GM18505 (cell line): ENCODE results near the gene RRAS2.

ENCODE experiments used
- ATAC-seq: cut with Tn5 transposase; IDR thresholded peaks from one replicate; pipeline ENCODE4 v1.9.1; 2021; ENCODE audit not compliant: unreplicated experiment
- POLR2A ChIP-seq: IDR thresholded peaks from 4 replicates; pipeline ENCODE4 v1.6.1; 2011; ENCODE audit warnings: borderline replicate concordance; ENCODE audit not compliant: insufficient read depth, insufficient read length; ENCODE audit errors: extremely low read depth

The RRAS2 gene

GRCh38 chr11:14317659-14318325 lies 41.2 kb downstream of the RRAS2 start:
- no peak for ATAC-seq
- TF ChIP-seq POLR2A: no peak

- no peak for TF ChIP-seq POLR2A
- no peak for ATAC-seq
These were observed 43.9 kb downstream of the RRAS2 start for GRCh38 chr11:14315130-14315529.

DNA sequence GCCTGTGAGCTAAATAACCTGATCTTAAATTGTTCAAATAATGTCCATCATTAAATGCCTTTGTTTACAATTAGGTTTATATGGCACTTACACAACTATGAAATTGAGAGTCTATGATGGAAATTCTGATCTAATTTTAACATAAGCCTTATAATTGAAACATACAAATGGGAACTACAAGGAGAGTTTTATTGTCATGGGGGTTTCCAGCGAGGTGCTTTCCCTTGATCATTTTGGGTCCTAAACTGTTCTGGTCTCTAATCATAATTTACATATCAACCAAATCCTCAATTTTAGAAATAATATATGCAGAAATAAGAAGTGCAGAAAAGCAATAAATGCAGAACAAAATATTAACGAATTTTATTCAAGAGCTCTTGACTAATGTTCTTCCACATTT lies 44.9 kb downstream of the RRAS2 start:
- no peak for ATAC-seq
- no peak for TF ChIP-seq POLR2A

- no peak for TF ChIP-seq POLR2A
- ATAC-seq: no peak
These were observed 46.1 kb downstream of the RRAS2 start for GRCh38 chr11:14312736-14313438.

GRCh38 chr11:14310679-14311078 lies 48.3 kb downstream of the RRAS2 start:
- no peak for ATAC-seq
- no peak for TF ChIP-seq POLR2A

GRCh38 chr11:14309425-14310192 lies 49.4 kb downstream of the RRAS2 start:
- ATAC-seq: no peak
- no peak for TF ChIP-seq POLR2A

DNA sequence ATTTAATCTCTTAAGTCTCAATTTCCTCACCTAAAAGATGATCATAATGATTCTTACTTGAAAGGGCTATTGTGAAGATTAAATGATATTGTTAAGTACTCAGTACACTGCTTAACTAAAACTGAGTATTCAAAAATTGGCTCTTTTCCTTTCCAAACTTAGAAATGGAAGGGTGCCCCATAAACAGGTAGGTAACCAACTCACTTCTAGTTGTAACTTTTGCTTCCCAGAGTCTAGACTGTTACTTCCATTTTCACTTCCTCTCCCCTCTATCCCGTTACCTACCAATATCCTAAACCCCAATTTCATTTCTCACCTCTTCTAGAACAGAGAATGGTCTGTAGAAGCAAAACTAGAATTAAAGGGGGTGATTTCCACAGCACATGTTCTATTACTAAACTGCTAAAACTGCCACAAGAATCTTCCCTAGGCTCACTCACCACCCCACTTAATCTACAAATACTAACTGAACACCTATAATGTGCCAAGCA lies 50.0 kb downstream of the RRAS2 start:
- ATAC-seq: peak; percentile 41
- TF ChIP-seq POLR2A: no peak

- peak; percentile 45 for ATAC-seq
These were observed 50.7 kb downstream of the RRAS2 start for GRCh38 chr11:14308114-14308896.

DNA sequence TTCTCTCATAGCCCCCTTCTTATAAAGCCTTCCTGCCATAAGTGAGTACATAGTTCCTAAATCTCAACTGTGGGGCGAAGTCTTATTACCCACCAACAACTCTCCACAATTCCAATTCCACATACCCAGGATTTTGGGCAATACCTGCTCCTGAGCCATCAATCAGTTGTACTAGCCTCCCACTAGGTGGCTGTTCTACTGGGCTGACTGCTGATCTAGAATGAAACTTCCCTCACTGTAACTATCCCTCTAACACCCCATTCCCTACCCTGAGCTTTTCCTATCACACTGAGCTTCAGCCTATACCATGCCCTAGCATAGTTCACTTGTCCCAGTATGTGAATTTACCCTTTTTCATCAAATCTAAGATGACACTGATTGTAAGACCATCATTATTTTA lies 52.5 kb downstream of the RRAS2 start:
- TF ChIP-seq POLR2A: no peak
- ATAC-seq: no peak

More at GRCh38 chr11:14308114-14308896, 50.7 kb downstream of the RRAS2 start:
- TF ChIP-seq POLR2A: no peak

DNA sequence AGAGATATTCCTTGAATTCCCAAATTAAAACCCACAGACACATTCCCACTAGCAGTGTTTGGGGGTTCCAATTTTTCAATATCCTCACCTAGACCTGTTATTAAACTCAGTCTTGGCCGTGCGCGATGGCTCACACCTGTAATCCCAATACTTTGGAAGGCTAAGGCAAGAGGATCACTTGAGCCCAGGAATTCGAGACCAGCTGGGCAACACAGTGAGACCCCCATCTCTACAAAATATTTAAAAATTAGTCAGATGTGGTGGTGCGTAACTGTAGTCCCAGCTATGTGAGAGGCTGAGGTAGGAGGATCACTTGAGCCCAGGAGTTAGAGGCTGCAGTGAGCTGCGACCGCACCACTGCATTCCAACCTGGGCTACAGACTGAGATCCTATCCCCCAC lies 53.3 kb downstream of the RRAS2 start:
- no peak for ATAC-seq

GRCh38 chr11:14304601-14305000 lies 54.4 kb downstream of the RRAS2 start:
- TF ChIP-seq POLR2A: no peak

More for the DNA sequence above, 53.3 kb downstream of the RRAS2 start:
- TF ChIP-seq POLR2A: no peak

GRCh38 chr11:14300661-14301304 lies 58.2 kb downstream of the RRAS2 start:
- ATAC-seq: peak; percentile 89
- TF ChIP-seq POLR2A: no peak

More at GRCh38 chr11:14304601-14305000, 54.4 kb downstream of the RRAS2 start:
- no peak for ATAC-seq
